GM21360 (cell line): Measurements from ENCODE around the gene FN1.
"Not testable (repeated sequence)": the region's sequence is repeated elsewhere in the genome, so short reads cannot be mapped to it uniquely, and the experiment has no call there.

Experiments used
- ATAC-seq: cut with Tn5 transposase; IDR thresholded peaks from one replicate; pipeline ENCODE4 v1.9.1; 2021; ENCODE audit warnings: mild to moderate bottlenecking, moderate library complexity; ENCODE audit not compliant: unreplicated experiment

The FN1 gene

DNA sequence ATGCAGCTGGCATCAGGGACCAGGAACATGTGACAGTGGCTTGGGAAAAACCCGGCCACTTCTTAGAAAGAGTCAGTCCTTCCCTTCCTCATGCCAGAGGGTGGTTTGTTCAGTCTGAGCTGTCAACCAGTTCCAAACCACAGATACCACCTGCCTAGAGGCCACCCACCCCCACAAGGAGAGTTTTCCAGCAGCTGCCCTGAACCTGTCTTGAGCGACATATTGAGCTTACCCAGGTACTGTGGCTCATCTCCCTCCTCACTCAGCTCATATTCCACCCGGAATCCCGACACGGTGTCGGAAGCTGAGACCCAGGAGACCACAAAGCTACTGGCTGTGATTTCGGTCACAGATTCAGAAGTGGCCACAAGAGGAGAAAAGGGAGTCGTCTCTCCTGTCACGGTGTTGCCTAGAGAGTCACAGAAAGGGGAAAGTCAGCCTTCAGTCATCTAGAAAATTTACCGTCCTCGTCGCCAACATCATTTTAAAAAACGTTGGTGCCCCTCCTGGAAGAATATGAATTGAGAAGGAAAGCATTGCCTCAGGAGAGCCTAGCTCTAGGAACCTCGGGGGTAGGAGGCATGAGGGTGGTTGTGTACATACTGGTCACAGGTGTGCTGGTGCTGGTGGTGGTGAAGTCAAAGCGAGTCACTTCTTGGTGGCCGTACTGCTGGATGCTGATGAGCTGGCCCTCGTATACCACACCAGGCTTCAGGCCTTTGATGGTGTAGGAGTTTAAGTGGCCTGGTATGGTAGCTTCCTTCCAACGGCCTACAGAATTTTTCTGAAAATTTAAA is 26.3 kb downstream of the FN1 start:
- no peak for ATAC-seq

DNA sequence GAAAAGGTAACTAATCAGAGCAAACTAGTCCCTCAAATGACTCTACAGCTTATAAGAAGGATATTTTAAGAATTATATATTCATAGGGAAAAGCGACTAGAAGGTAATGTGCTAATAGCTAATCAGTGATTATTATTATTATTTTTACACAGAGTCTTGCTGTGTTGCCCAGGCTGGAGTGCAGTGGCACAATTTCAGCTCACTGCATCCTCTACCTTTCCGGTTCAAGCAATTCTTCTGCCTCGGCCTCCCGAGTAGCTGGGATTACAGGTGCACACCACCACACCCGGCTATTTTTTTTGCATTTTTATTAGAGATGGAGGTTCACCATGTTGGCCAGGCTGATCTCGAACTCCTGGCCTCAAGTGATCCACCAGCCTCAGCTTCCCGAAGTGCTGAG is 27.4 kb downstream of the FN1 start:
- ATAC-seq: not testable (repeated sequence)

DNA sequence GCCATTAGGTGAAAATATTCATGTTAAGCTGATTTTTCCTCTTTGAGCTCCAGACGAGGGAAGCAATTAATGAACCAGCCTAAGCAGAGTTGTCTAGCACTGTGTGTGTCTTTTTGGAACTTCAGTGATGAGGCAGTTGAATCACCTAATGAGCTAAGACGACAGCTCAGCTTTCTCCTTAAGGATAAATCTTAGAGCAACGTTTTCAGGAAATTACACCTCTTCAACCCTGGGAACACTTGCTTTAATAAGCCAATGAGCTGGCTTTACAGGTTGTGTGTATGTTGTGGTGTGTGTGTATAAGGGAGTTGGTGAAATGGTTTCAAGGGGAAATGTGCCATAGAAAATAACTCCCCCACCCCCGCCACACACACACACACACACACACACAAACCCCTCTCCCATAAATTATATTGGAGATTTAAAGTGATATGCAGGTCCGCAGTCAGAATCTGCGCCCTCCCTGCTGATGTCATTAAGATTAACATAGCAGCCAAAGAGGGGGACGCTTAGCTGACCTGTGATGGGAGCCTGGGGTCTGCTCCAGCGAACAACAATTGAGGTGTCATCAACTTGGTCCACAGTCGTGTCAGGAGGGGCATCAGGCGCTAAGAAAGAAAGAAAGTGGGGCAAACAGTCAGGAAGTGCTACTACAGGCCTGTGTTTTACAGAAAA is 28.1 kb downstream of the FN1 start:
- ATAC-seq: no peak

DNA sequence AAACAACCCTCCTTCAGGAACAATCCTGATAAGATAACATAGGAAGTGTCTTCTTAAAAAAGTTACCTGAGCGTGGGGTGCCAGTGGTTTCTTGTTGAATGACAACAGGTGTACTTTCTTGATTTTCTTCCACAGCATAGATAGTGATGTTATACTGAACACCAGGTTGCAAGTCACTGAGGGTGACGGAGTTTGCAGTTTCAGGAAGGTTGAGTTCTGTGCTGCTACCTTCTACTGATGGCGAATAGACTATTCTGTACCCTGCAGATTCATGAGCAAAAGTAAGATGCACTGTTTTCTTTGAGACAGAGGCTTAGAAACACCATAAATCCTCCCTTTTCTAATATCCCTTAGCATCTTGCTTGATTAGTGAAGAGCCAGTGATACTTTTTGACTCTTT is 28.8 kb downstream of the FN1 start:
- ATAC-seq: no peak

DNA sequence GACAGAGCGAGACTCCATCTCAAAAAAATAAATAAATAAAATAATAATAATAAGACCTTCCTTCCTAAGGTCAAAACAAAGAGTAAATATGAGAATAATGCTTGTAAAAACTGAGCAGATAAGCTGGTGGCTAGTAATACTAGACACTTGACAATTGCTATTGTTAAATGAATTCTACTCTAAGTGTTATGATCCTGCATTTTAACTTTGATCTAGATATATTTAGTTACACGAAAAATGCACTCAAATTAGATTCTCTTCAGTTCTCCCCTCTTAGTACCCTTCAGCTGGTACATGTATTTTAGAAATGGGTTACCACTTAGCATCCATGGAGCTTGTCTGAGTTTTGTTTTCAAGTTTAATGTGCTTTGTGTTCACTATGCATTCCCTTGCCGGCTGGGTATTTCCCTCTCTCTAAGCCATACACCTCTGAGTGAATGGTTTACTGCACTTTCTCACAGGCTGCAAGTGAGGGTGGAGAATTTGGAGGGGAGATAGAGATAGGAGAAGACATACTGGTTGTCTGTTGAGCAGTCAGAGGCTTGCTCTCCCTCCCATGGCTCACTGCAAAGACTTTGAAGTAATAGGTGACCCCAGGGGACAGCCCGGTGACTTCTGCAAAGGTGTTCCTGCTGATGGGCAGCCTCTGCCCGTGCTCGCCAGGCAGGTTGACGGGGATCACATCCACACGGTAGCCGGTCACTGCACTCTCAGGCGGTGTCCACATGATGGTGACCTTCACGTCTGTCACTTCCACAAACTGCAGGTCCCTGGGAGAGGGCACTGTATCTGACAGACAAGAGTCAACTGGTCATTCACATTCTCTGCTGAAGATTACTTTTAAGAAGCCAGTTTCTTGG is 29.9 kb downstream of the FN1 start:
- ATAC-seq: no peak

DNA sequence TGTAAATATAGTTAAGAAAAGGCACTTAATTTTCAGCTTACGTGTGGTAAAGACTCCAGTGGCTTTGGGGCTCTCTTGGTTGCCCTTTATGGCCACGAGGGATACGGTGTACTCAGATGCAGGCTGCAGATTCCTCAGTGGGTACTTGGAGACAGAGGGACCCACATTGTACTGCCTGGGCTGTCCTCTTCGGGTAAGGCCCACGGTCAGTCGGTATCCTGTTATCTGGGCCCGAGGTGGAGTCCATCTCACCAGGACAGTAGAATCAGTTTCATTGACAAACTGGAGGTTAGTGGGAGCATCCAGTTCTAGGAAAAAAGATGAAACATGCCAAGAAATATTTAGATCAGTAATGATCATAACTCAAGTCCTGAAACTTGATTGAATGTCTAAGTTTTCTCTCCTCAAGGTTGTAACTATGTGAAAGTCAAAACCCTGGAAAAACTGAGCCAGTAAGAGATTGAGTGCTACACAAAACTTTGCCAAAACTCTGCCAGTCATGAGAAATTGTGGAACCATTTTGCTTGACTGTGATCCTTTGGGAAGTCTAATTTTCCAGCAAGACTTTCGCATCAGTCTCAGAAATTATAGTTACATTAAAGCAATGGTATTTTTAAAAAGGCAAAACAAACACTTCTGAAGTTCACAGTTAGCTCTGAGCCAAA is 31.4 kb downstream of the FN1 start:
- ATAC-seq: no peak

DNA sequence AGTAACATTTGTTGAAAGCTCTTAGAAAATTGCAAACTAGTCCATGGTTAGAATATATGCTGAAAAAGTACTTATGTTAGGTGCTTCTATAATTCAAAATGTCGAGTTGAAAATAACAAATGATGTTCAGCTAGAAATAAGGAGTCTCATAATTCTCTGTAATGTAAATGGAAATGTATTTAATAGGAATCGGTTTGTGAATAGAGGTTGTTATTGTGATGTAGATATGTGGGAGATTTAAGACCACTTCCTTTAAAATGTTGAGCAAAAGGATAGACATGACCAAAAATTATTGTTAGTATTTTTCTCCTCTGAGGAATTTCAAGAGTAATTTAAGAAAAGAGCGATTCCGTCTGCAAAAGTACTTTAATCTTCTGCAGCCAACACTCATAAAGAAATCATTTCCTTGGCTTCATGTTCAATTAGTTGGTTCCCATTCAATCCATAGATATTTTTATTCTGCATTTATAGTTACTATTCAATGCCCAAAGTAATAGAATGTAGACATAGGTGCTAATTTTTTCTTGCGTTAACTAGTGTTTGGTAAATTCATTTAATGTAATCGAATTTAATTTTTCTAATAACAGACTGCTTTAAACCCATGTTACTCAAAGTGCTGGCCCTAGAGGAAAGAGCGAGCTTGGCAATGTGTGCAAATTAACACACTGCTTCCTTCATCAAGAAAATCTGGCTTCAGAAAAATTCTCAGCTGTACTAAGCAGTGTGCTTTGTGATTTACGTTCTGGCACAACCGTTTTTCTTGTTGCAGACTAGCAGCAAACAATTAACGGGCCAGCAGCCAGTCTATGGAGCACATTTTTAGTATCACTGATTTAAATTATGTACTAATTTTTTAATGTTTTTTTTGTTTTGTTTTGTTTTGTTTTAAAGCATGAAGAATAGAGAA is 32.2 kb downstream of the FN1 start:
- ATAC-seq: no peak

DNA sequence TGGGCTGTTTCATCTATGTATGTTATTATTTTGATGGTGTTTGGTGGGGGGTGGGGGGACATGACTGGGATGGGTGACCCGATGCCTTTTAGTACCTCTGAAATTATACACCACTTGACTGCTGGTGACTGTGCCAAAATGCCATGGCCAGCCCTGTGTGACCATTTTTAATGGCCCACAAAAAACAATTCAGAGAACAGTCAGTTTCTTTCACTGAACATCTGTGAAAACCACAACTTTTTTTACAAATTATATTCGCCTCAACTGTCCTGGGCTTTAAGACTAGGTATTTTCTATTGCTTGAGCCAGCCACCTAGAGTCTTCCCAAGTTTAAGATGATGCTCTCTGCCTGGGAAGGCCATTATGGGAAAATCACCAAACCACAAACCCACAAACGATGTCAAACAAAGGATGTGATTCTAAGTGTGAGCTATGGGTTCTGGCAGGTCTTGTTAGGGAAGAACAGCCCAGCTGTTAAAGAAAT is 33.9 kb downstream of the FN1 start:
- no peak for ATAC-seq

DNA sequence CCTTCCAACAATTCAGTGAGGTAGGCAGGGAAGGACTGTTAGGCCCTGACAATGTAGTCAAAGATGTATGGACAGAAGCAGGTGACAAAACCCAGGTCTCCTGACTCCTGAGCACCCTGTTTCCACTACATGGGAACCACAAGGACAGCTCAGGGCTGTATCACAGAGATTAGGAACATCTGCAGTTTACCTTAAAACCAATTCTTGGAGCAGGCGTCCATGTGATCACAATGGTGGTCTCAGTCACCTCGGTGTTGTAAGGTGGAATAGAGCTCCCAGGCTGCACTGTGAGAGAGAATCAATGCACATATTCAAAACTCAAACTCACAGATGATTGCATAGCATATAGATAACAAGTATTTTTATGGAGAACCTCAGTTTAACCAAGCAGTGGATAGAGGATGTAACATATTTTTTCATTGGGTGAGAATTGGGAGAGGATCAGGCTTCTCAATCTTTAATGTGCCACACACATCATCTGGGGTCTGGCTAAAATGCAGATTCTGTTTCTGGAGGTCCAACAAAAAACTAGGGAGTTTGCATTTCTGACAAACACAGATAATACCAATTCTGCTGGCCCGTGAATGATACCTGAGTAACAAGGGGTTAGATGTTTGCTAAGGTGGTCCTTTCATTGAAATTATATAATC is 36.7 kb downstream of the FN1 start:
- no peak for ATAC-seq

DNA sequence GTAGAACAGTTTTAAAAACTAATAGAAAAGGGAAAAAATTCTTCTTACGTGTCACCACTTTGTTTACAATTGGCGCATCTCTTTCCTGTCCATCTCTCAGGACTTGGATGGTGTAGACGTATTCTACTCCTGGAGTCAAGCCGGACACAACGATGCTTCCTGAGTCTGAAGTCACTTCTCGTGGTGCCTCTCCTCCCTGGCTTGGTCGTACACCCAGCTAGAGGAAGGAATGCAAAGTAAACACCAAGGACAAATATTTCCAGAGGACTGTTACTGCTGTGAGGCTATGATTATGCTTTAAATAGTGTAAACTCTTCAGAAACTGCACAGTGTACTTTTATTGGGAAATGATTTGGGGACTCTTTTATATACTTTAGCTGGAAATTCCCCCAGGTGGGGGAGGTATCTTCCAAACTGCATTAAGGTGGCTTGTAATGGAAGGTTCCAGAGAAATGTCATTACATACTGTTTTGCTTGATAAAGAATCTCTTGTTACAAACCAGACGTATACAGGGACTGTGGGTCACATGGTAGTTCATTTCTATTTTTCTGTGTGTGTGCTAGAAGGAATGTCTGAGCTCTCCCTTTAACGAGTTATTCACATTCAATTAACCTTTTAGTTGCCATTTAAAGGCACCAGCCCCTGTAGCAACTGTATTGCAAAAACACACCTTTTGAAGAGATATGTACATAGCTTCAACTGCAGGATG is 38.1 kb downstream of the FN1 start:
- ATAC-seq: no peak

DNA sequence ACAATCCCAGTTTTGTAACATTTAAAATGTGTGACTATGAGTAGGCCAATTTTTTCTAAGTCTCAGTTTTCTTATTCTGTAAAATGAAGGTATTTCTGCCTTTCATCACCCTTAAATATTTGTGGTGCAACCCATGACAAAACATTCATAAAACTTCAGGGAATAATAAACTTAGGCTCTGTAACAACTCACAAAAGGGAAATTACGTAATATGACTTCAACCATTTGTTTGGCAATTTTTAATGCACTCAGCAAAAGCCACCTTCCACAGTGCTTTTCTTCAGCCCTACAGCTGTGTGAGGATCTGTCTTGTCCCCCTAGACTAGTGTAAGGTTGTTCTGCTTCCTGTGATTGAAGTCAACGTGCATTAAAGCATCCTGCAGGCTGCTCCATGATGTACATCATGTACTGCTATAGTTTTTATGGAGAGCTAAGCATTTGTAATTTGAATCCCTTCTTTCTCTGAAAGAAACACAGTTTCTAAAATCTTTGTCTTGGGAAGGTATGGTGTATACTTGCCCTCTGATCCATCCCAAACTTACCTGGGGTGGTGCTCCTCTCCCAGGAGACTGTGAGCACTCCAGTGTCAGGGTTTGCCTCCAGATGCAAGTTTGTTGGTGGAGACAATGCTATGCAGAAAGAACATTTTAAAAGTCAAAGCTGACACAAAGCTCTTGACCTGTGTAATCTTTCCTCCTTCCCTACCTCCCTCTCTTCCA is 39.1 kb downstream of the FN1 start:
- no peak for ATAC-seq

DNA sequence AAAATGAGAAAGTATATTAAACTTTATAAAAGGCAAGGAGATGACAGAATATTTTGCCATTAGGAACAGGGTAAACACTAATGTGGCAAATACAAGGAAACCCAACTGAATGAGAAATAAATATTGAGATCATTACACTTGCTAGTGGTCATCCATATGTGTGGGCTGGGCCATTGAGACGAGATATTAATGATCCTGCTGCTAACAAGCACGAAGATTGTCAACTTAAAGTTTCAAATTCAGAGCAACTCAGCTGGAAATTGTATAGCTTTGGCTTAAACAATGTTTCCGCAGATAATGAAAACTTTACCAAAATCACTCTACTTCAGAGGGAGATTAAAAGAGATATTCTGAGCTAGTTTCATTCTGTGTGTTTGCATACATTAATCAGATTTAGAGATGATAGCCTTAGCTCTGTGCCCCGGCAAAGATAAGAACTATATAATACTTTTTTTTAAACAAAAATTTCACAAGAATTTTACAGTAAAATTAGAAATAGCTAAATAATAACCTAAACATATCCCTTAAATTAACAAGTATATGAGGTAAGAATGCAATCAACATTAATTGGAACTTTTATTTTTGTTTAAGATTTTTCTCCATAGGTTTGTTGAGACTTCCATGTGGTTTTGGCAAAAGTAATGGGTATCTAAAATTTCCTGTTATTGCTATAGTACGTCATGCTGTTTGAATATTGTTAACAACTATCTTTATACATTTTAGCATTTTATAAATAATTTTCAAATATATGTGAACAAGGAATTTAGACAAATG is 40.0 kb downstream of the FN1 start:
- ATAC-seq: no peak

DNA sequence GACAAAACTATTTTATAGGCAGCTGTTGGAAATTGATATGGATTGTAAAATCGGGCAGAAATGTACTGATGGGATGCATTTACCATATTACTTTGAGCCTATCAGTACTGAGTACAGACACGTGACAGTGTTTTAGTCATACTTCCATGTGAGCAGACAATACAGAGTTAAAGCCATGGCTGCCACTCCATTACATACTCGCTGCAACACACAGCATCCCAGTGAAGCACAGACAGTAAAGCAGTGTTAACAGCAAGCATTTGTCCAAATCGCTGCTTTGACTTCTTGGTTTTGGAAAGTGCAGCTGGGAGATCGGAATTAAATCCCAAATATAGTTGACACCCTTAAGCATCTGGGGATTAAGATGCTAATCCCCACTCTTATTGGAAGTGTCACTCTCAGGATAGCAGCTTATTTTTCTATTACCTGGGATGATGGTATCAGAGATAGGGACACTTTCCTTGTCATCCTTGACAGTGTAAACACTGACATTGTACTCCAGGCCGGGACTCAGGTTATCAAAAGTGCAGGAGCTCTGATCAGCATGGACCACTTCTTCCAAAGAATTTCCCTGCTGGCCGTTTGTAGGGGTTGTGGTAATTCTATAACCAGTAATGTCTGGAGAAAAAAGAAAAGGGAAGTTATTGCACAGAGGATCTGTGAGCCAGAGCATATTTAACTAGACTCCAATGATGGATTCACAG is 41.6 kb downstream of the FN1 start:
- no peak for ATAC-seq

DNA sequence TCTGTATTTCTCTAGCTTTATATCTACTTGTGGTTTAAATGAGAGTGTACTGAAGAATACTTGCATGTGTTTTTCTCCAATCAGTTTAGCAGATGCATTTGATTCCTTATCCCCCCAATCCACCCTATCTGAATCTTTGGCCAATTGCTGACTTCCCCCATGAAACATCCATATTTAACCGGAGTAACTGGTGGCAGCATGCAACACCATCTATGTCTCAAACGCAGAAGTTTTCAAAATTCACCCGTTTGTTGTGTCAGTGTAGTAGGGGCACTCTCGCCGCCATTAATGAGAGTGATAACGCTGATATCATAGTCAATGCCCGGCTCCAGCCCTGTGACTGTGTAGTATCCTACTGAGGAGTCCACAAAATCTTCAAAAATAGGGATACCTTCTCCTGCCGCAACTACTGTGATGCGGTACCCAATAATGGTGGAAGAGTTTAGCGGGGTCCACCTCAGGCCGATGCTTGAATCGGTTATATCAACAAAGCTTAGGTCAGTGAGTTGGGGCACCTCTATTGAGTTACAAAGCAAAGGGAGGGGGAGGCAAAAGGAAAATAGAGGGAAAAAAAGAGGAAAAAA is 43.1 kb downstream of the FN1 start:
- ATAC-seq: no peak

DNA sequence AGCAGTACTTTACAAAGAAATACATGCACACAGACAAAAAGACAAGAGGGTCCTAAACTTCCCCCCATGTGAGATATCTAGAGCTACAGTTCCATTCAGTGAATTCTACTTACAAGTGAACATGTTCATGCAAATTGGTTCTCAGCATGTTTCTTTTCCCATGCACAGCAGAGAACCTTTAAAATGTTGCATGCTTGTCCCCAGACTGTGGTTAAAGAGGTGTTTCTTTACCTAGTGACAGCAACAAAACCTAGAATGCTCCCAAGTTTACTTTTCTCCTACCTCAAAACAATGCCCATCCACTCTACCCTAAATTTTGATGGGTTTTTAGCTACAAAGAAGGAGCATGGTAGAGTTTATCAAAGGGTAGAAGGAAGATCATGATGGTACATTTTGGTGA is 43.7 kb downstream of the FN1 start:
- ATAC-seq: no peak

DNA sequence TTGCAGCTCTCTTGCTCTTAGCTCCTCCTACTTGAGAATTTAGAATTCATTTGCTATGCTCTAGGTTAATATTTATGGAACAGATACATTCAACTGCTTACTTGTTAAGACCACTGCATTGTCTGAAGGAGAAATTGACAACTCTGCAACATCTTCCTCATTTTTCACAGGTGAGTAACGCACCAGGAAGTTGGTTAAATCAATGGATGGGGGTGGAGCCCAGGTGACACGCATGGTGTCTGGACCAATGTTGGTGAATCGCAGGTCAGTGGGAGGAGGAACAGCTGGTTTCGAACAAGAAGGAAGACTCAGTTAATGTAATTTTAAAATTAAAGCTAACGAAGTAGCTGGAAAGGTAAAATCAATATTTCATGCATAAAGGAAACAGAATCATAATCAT is 44.3 kb downstream of the FN1 start:
- no peak for ATAC-seq

DNA sequence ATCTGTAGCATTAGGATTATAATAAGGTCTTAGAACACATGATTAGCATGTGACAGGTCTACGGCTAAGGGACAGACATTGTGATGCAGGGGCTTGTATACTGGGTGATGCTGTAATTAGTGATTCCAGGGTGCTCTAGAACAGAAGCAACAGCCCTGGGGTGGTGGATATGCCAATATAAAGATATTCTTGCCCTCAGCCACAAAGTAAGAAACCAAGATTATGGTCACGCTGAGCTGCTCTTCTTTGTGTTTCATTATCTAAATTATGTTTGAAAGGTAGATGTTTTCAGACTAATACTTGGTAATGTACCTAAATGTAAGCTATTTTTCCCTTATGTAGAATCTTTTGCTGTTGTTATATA is 45.3 kb downstream of the FN1 start:
- ATAC-seq: no peak
